Activated gamma-delta T cell (primary cell): ENCODE results near the gene CHAT.

ENCODE experiments used
- DNase-seq: peaks from one replicate; lab custom pipeline; 2025; lab: John Stamatoyannopoulos, UW

The CHAT gene

DNA sequence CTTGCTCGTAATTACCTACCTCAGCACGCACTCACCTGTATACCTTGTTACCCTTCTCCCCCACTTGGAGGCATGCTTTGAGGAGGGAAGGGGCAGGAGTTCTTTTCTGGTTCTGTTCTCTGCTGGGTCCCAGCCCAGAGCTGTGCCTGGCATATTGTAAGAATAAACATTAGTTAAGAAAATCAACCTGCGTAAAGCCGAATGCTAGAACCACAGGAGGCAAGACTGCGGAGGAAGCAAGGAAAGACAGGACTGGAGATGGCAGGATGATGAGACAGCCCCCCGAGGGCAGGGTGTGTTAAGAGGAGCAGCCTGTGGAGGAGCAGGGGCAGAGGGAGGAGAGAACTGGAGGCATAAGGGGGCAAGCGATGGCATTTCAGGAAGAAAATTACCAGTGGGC lies 75.1 kb downstream of the CHAT start:
- DNase-seq: no peak

- no peak for DNase-seq
Measured at GRCh38 chr10:49689882-49690510, 76.2 kb downstream of the CHAT start.

DNA sequence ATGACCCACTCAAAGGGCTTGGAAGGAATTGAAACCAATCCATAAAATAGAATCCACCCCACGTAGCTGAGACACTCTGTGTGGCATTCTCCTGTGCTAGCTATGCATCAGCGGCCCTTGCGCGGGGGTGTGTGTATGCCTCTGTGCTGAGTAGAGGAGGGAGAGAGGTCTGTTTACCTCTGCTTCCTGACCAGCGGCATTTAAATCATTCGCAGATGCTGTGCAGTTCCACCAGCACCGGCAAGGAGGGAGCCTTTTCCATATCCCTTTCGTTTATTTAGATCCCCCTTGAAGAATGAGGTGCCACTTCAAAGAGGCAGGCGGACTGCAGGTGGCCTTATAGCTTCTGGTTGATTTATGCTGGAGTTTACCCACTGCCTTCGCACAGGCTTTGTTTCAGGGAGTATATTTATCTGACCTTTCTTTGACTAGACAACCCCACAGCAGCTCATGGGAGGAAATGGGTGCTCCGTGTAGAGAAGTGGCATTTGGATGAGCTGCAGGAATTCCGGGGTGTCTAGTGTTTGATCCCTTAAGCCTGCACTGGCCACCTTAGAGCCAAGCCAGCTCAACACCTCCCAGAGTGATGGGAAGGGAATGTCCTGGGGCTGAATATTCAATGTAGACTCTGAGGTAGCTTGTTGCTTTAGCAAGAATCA lies 77.0 kb downstream of the CHAT start:
- no peak for DNase-seq

- no peak for DNase-seq
Measured at GRCh38 chr10:49691588-49691987, 77.8 kb downstream of the CHAT start.

- no peak for DNase-seq
Measured at GRCh38 chr10:49694466-49694865, 80.6 kb downstream of the CHAT start.

GRCh38 chr10:49696311-49696710 lies 82.5 kb downstream of the CHAT start:
- DNase-seq: no peak

- no peak for DNase-seq
Measured at GRCh38 chr10:49698679-49699078, 84.8 kb downstream of the CHAT start.

GRCh38 chr10:49700211-49700610 lies 86.4 kb downstream of the CHAT start:
- DNase-seq: no peak

DNA sequence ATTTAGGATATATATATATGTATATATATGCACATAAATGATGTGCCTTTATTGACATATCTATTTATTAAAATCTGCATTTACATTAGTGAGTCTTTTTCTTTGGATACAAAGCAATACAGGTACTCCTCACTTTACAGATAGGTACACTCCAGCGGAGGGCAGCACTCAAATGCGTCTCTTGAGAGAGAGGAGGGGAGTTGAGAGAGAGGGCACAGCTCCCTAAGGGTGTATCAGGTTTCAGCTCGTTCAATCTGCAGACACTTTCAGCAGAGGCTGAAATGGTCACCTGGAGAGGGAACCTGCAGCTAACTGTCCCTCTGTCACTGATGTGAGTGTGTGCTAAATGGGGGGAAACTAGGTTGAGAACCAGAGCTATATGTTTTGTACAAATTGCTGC lies 87.2 kb downstream of the CHAT start:
- DNase-seq: no peak

DNA sequence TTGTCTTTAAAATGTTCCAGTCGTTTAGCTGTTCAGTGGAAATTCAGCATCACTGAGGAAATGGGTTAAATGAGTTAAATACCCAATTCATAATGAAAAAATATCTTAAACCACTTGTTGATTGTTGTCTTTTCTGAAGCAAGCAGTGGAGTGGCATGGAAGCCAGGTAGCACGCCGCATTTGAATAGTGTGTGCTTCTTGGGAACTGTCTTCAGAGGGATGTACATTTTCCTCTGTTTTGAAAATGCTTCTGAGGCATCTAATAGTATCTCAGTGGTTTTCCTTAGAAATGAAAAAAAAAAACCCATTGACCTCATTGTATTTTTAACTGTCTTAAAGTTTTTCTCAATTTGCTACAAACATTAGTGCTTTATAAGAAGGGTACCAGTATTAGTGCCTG lies 93.7 kb downstream of the CHAT start:
- no peak for DNase-seq

GRCh38 chr10:49709934-49710333 lies 96.1 kb downstream of the CHAT start:
- DNase-seq: no peak

DNA sequence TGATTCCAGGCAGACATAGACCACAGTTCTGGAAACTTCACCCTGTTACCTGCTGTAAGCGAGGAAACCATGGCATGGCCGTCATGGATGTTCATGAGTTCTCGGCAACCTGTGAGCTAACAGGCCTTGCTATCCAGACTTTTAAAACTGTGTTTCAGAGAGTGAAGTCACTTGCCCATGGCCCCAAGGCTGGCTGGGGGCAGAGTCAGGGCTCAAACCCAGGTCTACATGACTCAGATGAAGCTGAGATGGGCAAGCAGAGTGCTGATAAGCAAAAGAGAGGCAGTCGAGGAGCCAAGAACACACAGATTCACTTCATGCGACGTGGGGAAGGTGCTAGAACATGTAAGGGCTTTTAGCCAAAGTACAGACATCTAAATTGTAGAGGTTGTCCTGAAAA lies 97.1 kb downstream of the CHAT start:
- DNase-seq: no peak

DNA sequence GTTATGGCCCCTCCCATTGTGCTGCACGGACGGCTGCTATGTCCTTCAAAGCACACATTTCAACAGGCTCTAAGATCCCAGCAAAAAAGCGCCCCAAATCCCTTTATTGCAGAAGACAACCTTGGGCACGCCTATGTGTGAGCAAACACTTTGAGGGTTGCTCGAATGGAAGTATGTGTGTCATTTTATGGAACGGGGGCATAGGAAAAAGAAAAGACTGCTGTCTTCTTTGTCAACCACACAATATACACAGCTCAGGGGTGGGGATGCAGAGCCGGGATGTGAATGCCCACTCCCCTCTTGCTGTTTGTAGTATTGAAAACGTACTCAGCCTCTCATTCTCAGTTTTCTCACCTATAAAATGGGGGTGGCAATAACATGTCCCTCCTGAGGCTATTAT lies 97.6 kb downstream of the CHAT start:
- no peak for DNase-seq

DNA sequence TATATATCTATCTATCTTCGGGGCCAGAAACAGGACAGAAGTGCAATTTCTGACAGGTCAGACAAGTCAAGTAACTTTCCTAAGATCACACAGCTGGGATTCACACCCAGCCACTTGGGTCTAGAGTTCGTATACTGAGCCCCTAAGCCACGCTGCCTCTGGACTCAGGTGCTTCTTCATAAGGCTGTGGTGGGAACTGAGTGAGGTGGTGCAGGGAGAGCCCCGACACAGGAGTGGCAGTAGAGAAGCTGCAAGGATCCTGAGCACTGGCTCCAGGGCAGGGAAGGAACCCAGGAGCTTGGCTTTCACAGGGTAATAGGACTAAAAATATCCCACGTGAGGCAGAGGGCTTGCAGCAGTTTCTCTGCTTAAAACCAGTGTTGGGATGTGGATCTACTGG lies 99.4 kb downstream of the CHAT start:
- no peak for DNase-seq
